ENCODE data around the gene HS3ST5. TPM values are rescaled to one million over a fixed set of nuclear protein-coding genes. Genes with fewer than 3 reads are reported as not detected.
"Not testable (repeated sequence)": the region's sequence is repeated elsewhere in the genome, so short reads cannot be mapped to it uniquely, and the experiment has no call there.

HS3ST5 gene
- total RNA-seq, 1 donor from 2014 or later, result 0.30 TPM

GRCh38 chr6:114334237-114334636 is 8.6 kb downstream of the HS3ST5 start:
- no peak for DNase-seq

GRCh38 chr6:114327074-114327473 is 15.7 kb downstream of the HS3ST5 start:
- no peak for DNase-seq

GRCh38 chr6:114323784-114324183 is 19.0 kb downstream of the HS3ST5 start:
- no peak for DNase-seq

GRCh38 chr6:114319749-114320148 is 23.1 kb downstream of the HS3ST5 start:
- DNase-seq, result no peak

- no peak for DNase-seq
Measured at GRCh38 chr6:114315831-114316595, 26.8 kb downstream of the HS3ST5 start.

- not testable (repeated sequence) for DNase-seq
Measured at GRCh38 chr6:114313816-114314215, 29.0 kb downstream of the HS3ST5 start.

GRCh38 chr6:114312931-114313330 is 29.9 kb downstream of the HS3ST5 start:
- no peak for DNase-seq

GRCh38 chr6:114310053-114310452 is 32.8 kb downstream of the HS3ST5 start:
- no peak for DNase-seq

- DNase-seq, result no peak
Measured at GRCh38 chr6:114304304-114304887, 38.4 kb downstream of the HS3ST5 start.

GRCh38 chr6:114301596-114302219 is 41.1 kb downstream of the HS3ST5 start:
- DNase-seq, result no peak

GRCh38 chr6:114297135-114297534 is 45.7 kb downstream of the HS3ST5 start:
- no peak for DNase-seq

- no peak for DNase-seq
Measured at GRCh38 chr6:114292431-114292830, 50.4 kb downstream of the HS3ST5 start.

GRCh38 chr6:114291428-114291827 is 51.4 kb downstream of the HS3ST5 start:
- no peak for DNase-seq

GRCh38 chr6:114290864-114291263 is 52.0 kb downstream of the HS3ST5 start:
- no peak for DNase-seq

GRCh38 chr6:114288701-114289495 is 53.9 kb downstream of the HS3ST5 start:
- DNase-seq, result no peak

- DNase-seq, result no peak
Measured at GRCh38 chr6:114287461-114287860, 55.4 kb downstream of the HS3ST5 start.

GRCh38 chr6:114286211-114286610 is 56.6 kb downstream of the HS3ST5 start:
- no peak for DNase-seq

- DNase-seq, result no peak
Measured at GRCh38 chr6:114284281-114284680, 58.5 kb downstream of the HS3ST5 start.

GRCh38 chr6:114282292-114282691 is 60.5 kb downstream of the HS3ST5 start:
- DNase-seq, result no peak

- no peak for DNase-seq
Measured at GRCh38 chr6:114281496-114281895, 61.3 kb downstream of the HS3ST5 start.

- no peak for DNase-seq
Measured at GRCh38 chr6:114280239-114280982, 62.4 kb downstream of the HS3ST5 start.

GRCh38 chr6:114277220-114277619 is 65.6 kb downstream of the HS3ST5 start:
- DNase-seq, result no peak

Measured in skin of body (tissue), 2 donors.